Epithelial cell of proximal tubule (primary cell): ENCODE results near the gene TSPAN3. TPM values are rescaled to one million over a fixed set of nuclear protein-coding genes. Genes with fewer than 3 reads are reported as not detected.
A peak's percentile ranks its signal among the peaks of the same experiment; 100 is the strongest.

Source experiments
- DNase-seq: peaks from one replicate; pipeline ENCODE4 v3.0.0-alpha.2; 2011; ENCODE audit warnings: low read depth
- H3K4me3 ChIP-seq: 2 replicates; pipeline ENCODE4 v1.5.1; 2011; ENCODE audit warnings: low read depth, mild to moderate bottlenecking, low read length
- CTCF ChIP-seq: conservative IDR thresholded peaks from 2 replicates; pipeline ENCODE4 v1.5.1; 2012; ENCODE audit warnings: low read depth, mild to moderate bottlenecking, low read length
- total RNA-seq: library from RNA; depleted of rRNA; stranded (reverse); fragments of >200 nt; gene quantifications from 2 replicates; pipeline ENCODE4 v1.2.3, GENCODE V29; 2015

Gene TSPAN3
- total RNA-seq, 1 donor from 2014 or later: 252 TPM

GRCh38 chr15:77097248-77097721, 26.4 kb upstream of the TSPAN3 start:
- no peak for DNase-seq
- H3K4me3 ChIP-seq: no peak overlapping the region
- no peak for TF ChIP-seq CTCF

GRCh38 chr15:77096541-77096940, 25.6 kb upstream of the TSPAN3 start:
- H3K4me3 ChIP-seq: no peak overlapping the region
- no peak for TF ChIP-seq CTCF
- DNase-seq: no peak

GRCh38 chr15:77096138-77096537, 25.2 kb upstream of the TSPAN3 start:
- no peak for TF ChIP-seq CTCF
- no peak overlapping the region for H3K4me3 ChIP-seq
- no peak for DNase-seq

- no peak for DNase-seq
- H3K4me3 ChIP-seq: no peak overlapping the region
- TF ChIP-seq CTCF: peak; percentile 47
These were observed 23.6 kb upstream of the TSPAN3 start for GRCh38 chr15:77094397-77095030.

GRCh38 chr15:77093436-77093835, 22.5 kb upstream of the TSPAN3 start:
- no peak for DNase-seq
- TF ChIP-seq CTCF: no peak
- H3K4me3 ChIP-seq: no peak overlapping the region

- DNase-seq: no peak
- no peak overlapping the region for H3K4me3 ChIP-seq
- no peak for TF ChIP-seq CTCF
These were observed 20.2 kb upstream of the TSPAN3 start for GRCh38 chr15:77091097-77091496.

GRCh38 chr15:77087213-77087612, 16.3 kb upstream of the TSPAN3 start:
- TF ChIP-seq CTCF: no peak
- DNase-seq: no peak
- no peak overlapping the region for H3K4me3 ChIP-seq
